MV-4-11 (cell line): Measurements from ENCODE around the gene CBLN3.
A peak's percentile ranks its signal among the peaks of the same experiment; 100 is the strongest.

ENCODE experiments used
- DNase-seq: peaks from one replicate; lab custom pipeline; 2025; lab: John Stamatoyannopoulos, UW

The CBLN3 gene

GRCh38 chr14:24425704-24426103 is 3.8 kb downstream of the CBLN3 start:
- no peak for DNase-seq

- DNase-seq, result no peak
Measured at GRCh38 chr14:24422694-24423601, 6.5 kb downstream of the CBLN3 start.

GRCh38 chr14:24422261-24422660 is 7.2 kb downstream of the CBLN3 start:
- DNase-seq, result peak; percentile 61

GRCh38 chr14:24418492-24418873 is 11.0 kb downstream of the CBLN3 start:
- no peak for DNase-seq

- no peak for DNase-seq
Measured at GRCh38 chr14:24417832-24418491, 11.5 kb downstream of the CBLN3 start.

- DNase-seq, result no peak
Measured at GRCh38 chr14:24416932-24417619, 12.4 kb downstream of the CBLN3 start.

- DNase-seq, result no peak
Measured at GRCh38 chr14:24416254-24416931, 13.1 kb downstream of the CBLN3 start.

- no peak for DNase-seq
Measured at GRCh38 chr14:24415421-24416253, 13.8 kb downstream of the CBLN3 start.

- no peak for DNase-seq
Measured at GRCh38 chr14:24414732-24415420, 14.6 kb downstream of the CBLN3 start.

- no peak for DNase-seq
Measured at GRCh38 chr14:24414077-24414476, 15.4 kb downstream of the CBLN3 start.

GRCh38 chr14:24411443-24412389 is 17.8 kb downstream of the CBLN3 start:
- DNase-seq, result peak; percentile 35

GRCh38 chr14:24409956-24410355 is 19.5 kb downstream of the CBLN3 start:
- no peak for DNase-seq

- no peak for DNase-seq
Measured at GRCh38 chr14:24409192-24409591, 20.3 kb downstream of the CBLN3 start.

- no peak for DNase-seq
Measured at GRCh38 chr14:24408764-24409163, 20.7 kb downstream of the CBLN3 start.

- no peak for DNase-seq
Measured at GRCh38 chr14:24407608-24408325, 21.7 kb downstream of the CBLN3 start.

- no peak for DNase-seq
Measured at GRCh38 chr14:24406416-24406815, 23.1 kb downstream of the CBLN3 start.

- no peak for DNase-seq
Measured at GRCh38 chr14:24404814-24405213, 24.7 kb downstream of the CBLN3 start.

GRCh38 chr14:24403294-24403998 is 26.0 kb downstream of the CBLN3 start:
- DNase-seq, result no peak
